Activated naive CD8-positive, alpha-beta T cell treated with anti-CD3 and anti-CD28 coated beads, Interleukin-2, amount 10 ng/mL, durations not matched to agents 7 days and 5 days (primary cell): ENCODE results near the gene SH3GL3. TPM values are rescaled to one million over a fixed set of nuclear protein-coding genes. Genes with fewer than 3 reads are reported as not detected.

ENCODE experiments used
- ATAC-seq: fragments of 150-1000 bp; cut with Tn5 transposase; one replicate; pipeline ENCODE4 v1.10.0; 2021; ENCODE audit warnings: low read depth, moderate library complexity
- POLR2A ChIA-PET: fragments of 350-600 bp; sonication (Branson Sonifier 250); formaldehyde crosslinking; loops from one replicate; lab custom pipeline; 2021; ENCODE audit warnings: antibody characterized with exemption; lab: Charles Lee
- DNase-seq: peaks from one replicate; pipeline ENCODE4 v3.0.0; 2021
- H3K27ac Mint-ChIP-seq: one replicate; pipeline ENCODE4 v1.8.0; 2022; ENCODE audit warnings: mild to moderate bottlenecking, mixed read lengths
- H3K27me3 Mint-ChIP-seq: one replicate; pipeline ENCODE4 v1.8.0; 2022; ENCODE audit warnings: mild to moderate bottlenecking, moderate library complexity, mixed read lengths
- H3K36me3 Mint-ChIP-seq: one replicate; pipeline ENCODE4 v1.8.0; 2021; ENCODE audit warnings: mild to moderate bottlenecking, mixed read lengths
- H3K4me1 Mint-ChIP-seq: one replicate; pipeline ENCODE4 v1.8.0; 2021; ENCODE audit warnings: mixed read lengths
- H3K4me3 Mint-ChIP-seq: one replicate; pipeline ENCODE4 v1.8.0; 2022; ENCODE audit warnings: mild to moderate bottlenecking, moderate library complexity, mixed read lengths
- H3K9me3 Mint-ChIP-seq: one replicate; pipeline ENCODE4 v1.8.0; 2021; ENCODE audit warnings: mixed read lengths
- total RNA-seq, 2 experiments: library from RNA; stranded (reverse); gene quantifications; one replicate each; pipeline ENCODE4 v1.2.3, GENCODE V29; 2021

Gene SH3GL3
- total RNA-seq, 2 experiments from 2014 or later: not detected

- ATAC-seq: no peak
- Mint-ChIP-seq H3K9me3 (no peaks in the 10 kb centered on the region), H3K4me1 (no peaks in the 10 kb centered on the region), H3K36me3 (no peaks in the 10 kb centered on the region), H3K27me3 (peaks cover 2% of the 10 kb centered on the region), H3K4me3 (no peak overlapping the region), H3K27ac (no peak overlapping the region)
- POLR2A ChIA-PET: no interaction called here
- DNase-seq: no peak
Observed at GRCh38 chr15:83570756-83571155, 123.6 kb downstream of the SH3GL3 start.

GRCh38 chr15:83571820-83572707 is 124.9 kb downstream of the SH3GL3 start:
- no peaks in the 10 kb centered on the region for H3K4me1 Mint-ChIP-seq

GRCh38 chr15:83574345-83574744 is 127.2 kb downstream of the SH3GL3 start:
- no peaks in the 10 kb centered on the region for H3K9me3 Mint-ChIP-seq
- DNase-seq (no peak), ATAC-seq (no peak)
- H3K27me3 Mint-ChIP-seq: no peaks in the 10 kb centered on the region
- POLR2A ChIA-PET: no interaction called here
- no peak overlapping the region for H3K4me3 Mint-ChIP-seq
- H3K36me3 Mint-ChIP-seq: no peaks in the 10 kb centered on the region
- H3K4me1 Mint-ChIP-seq: no peaks in the 10 kb centered on the region
- no peak overlapping the region for H3K27ac Mint-ChIP-seq

More at GRCh38 chr15:83571820-83572707, 124.9 kb downstream of the SH3GL3 start:
- POLR2A ChIA-PET: interaction anchor here (0.5 kb wide), 1 partner anchor 174 kb away, joined by 3 read pairs; no protein-coding TSS in a partner anchor
- ATAC-seq (no peak), DNase-seq (no peak)
- Mint-ChIP-seq H3K9me3 (no peaks in the 10 kb centered on the region), H3K27me3 (no peaks in the 10 kb centered on the region), H3K27ac (no peak overlapping the region), H3K36me3 (no peaks in the 10 kb centered on the region), H3K4me3 (no peak overlapping the region)

- POLR2A ChIA-PET: no interaction called here
- H3K36me3 Mint-ChIP-seq: no peaks in the 10 kb centered on the region
Observed at GRCh38 chr15:83578691-83579090, 131.6 kb downstream of the SH3GL3 start.

GRCh38 chr15:83581381-83581780 is 134.2 kb downstream of the SH3GL3 start:
- Mint-ChIP-seq H3K4me3 (no peak overlapping the region), H3K9me3 (no peaks in the 10 kb centered on the region), H3K36me3 (no peaks in the 10 kb centered on the region), H3K4me1 (no peaks in the 10 kb centered on the region), H3K27me3 (no peaks in the 10 kb centered on the region), H3K27ac (no peak overlapping the region)
- POLR2A ChIA-PET: no interaction called here
- ATAC-seq (no peak), DNase-seq (no peak)

More at GRCh38 chr15:83578691-83579090, 131.6 kb downstream of the SH3GL3 start:
- Mint-ChIP-seq H3K27me3 (no peaks in the 10 kb centered on the region), H3K4me1 (no peaks in the 10 kb centered on the region), H3K27ac (no peak overlapping the region), H3K4me3 (no peak overlapping the region), H3K9me3 (no peaks in the 10 kb centered on the region)
- ATAC-seq (no peak), DNase-seq (no peak)

GRCh38 chr15:83582381-83582780 is 135.2 kb downstream of the SH3GL3 start:
- Mint-ChIP-seq H3K27ac (no peak overlapping the region), H3K27me3 (no peaks in the 10 kb centered on the region), H3K36me3 (no peaks in the 10 kb centered on the region), H3K4me1 (no peaks in the 10 kb centered on the region), H3K4me3 (no peak overlapping the region), H3K9me3 (no peaks in the 10 kb centered on the region)
- POLR2A ChIA-PET: no interaction called here
- ATAC-seq: no peak
- no peak for DNase-seq

GRCh38 chr15:83585601-83586335 is 138.6 kb downstream of the SH3GL3 start:
- no peak for ATAC-seq
- POLR2A ChIA-PET: no interaction called here
- Mint-ChIP-seq H3K36me3 (no peaks in the 10 kb centered on the region), H3K27me3 (peaks cover 3% of the 10 kb centered on the region), H3K4me1 (no peaks in the 10 kb centered on the region), H3K27ac (no peak overlapping the region), H3K4me3 (no peak overlapping the region), H3K9me3 (no peaks in the 10 kb centered on the region)
- DNase-seq: no peak

GRCh38 chr15:83587091-83587490 is 139.9 kb downstream of the SH3GL3 start:
- Mint-ChIP-seq H3K27me3 (peaks cover 3% of the 10 kb centered on the region), H3K36me3 (no peaks in the 10 kb centered on the region), H3K27ac (no peak overlapping the region), H3K4me3 (no peak overlapping the region), H3K4me1 (no peaks in the 10 kb centered on the region), H3K9me3 (no peaks in the 10 kb centered on the region)
- DNase-seq: no peak
- POLR2A ChIA-PET: no interaction called here
- ATAC-seq: no peak

GRCh38 chr15:83588441-83588840 is 141.3 kb downstream of the SH3GL3 start:
- POLR2A ChIA-PET: no interaction called here
- no peak for DNase-seq
- Mint-ChIP-seq H3K36me3 (no peaks in the 10 kb centered on the region), H3K27ac (no peak overlapping the region), H3K9me3 (no peaks in the 10 kb centered on the region), H3K4me3 (no peak overlapping the region), H3K4me1 (no peaks in the 10 kb centered on the region), H3K27me3 (peaks cover 3% of the 10 kb centered on the region)
- no peak for ATAC-seq

- no peaks in the 10 kb centered on the region for H3K9me3 Mint-ChIP-seq
- DNase-seq: no peak
- POLR2A ChIA-PET: no interaction called here
- no peaks in the 10 kb centered on the region for H3K36me3 Mint-ChIP-seq
- no peak overlapping the region for H3K4me3 Mint-ChIP-seq
- H3K27ac Mint-ChIP-seq: no peak overlapping the region
- H3K27me3 Mint-ChIP-seq: peaks cover 3% of the 10 kb centered on the region
- ATAC-seq: no peak
- H3K4me1 Mint-ChIP-seq: no peaks in the 10 kb centered on the region
Observed at GRCh38 chr15:83592370-83593040, 145.4 kb downstream of the SH3GL3 start.

- no peak overlapping the region for H3K4me3 Mint-ChIP-seq
- peaks cover 1% of the 10 kb centered on the region for H3K9me3 Mint-ChIP-seq
- no peaks in the 10 kb centered on the region for H3K36me3 Mint-ChIP-seq
- ATAC-seq: no peak
- H3K27me3 Mint-ChIP-seq: no peaks in the 10 kb centered on the region
- DNase-seq: no peak
- POLR2A ChIA-PET: no interaction called here
- H3K27ac Mint-ChIP-seq: no peak overlapping the region
- no peaks in the 10 kb centered on the region for H3K4me1 Mint-ChIP-seq
Observed at GRCh38 chr15:83595191-83595590, 148.1 kb downstream of the SH3GL3 start.

GRCh38 chr15:83598031-83598430 is 150.9 kb downstream of the SH3GL3 start:
- POLR2A ChIA-PET: no interaction called here
- H3K4me1 Mint-ChIP-seq: no peaks in the 10 kb centered on the region
- H3K36me3 Mint-ChIP-seq: no peaks in the 10 kb centered on the region
- no peak overlapping the region for H3K27ac Mint-ChIP-seq
- H3K9me3 Mint-ChIP-seq: peaks cover 4% of the 10 kb centered on the region
- DNase-seq: no peak
- no peaks in the 10 kb centered on the region for H3K27me3 Mint-ChIP-seq
- no peak for ATAC-seq
- H3K4me3 Mint-ChIP-seq: no peak overlapping the region

GRCh38 chr15:83602021-83602420 is 154.9 kb downstream of the SH3GL3 start:
- Mint-ChIP-seq H3K27me3 (peaks cover 6% of the 10 kb centered on the region), H3K4me3 (no peak overlapping the region), H3K9me3 (peaks cover 4% of the 10 kb centered on the region), H3K27ac (no peak overlapping the region), H3K36me3 (no peaks in the 10 kb centered on the region), H3K4me1 (no peaks in the 10 kb centered on the region)
- ATAC-seq (no peak), DNase-seq (no peak)
- POLR2A ChIA-PET: no interaction called here
